ENCODE results near the gene RASGRF2.
"Not testable (repeated sequence)": the region's sequence is repeated elsewhere in the genome, so short reads cannot be mapped to it uniquely, and the experiment has no call there.

Gene RASGRF2

DNA sequence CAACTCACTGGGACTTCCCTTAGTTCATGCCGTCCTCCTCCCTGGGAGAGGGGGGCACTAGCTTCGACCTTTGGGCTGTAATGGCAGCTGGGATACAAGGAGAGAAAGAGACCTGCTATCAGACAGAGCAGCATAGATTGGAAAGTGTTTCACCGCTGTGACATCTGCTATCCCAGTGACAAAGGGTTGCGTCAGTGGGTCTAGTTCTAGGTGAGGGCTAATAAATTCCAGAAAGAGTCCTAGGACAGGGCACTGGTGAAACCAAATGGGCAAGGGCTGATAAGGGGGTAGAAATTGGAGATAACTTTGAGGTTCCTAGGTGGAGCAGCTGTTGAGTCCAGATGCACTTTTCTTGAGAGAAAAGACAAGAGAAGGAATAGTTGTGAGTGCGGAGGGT is 62.5 kb downstream of the RASGRF2 start:
- no peak for DNase-seq

DNA sequence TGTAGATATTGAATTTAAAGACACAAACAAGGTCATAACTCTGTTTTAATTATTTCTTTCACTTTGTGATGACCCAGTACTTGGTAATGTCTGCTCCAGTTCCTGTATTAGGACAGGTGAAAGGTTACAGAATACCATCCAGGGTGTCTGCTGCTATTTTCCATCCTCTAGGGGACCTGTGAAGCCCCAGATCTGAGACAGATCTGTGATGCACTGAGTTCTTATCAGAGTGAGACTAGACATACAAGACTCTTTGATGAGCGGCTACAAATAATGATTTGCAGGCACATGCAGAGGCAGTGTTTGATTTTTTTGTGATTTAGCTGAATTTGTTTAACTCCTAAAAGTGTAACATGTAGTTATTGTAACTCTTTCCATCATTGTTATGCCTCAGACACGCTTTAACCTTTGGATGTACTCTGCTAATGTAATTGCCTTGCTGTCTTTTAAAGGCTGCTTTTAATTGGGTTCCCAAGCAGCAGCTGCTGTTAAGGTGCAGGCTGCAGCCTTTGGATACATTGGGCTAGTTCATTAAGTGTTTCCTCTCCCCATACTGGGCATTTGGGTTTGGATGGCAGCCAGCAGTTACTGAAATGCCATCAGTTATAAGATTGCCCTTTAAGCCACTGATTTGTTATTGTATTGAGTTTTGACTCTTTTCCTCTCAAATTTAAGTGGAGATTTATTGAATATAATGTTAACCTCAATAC is 63.3 kb downstream of the RASGRF2 start:
- no peak for DNase-seq

- no peak for DNase-seq
Observed at GRCh38 chr5:81027481-81028058, 67.4 kb downstream of the RASGRF2 start.

DNA sequence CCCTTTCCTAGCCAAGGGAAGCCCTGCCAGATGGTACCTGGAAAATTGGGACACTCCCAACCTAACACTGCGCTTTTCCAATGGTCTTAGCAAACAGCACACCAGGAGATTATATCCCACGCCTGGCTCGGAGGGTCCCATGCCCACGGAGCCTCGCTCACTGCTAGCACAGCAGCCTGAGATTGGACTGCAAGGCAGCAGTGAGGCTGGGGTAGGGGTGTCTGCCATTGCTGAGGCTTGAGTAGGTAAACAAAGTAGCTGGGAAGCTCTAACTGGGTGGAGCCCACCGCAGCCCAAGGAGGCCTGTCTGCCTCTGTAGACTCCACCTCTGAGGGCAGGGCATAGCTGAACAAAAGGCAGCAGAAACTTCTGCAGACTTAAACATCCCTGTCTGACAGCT is 68.7 kb downstream of the RASGRF2 start:
- DNase-seq, result not testable (repeated sequence)

- DNase-seq, result not testable (repeated sequence)
Observed at GRCh38 chr5:81029736-81030135, 69.6 kb downstream of the RASGRF2 start.

GRCh38 chr5:81030236-81031034 is 70.3 kb downstream of the RASGRF2 start:
- DNase-seq, result not testable (repeated sequence)

DNA sequence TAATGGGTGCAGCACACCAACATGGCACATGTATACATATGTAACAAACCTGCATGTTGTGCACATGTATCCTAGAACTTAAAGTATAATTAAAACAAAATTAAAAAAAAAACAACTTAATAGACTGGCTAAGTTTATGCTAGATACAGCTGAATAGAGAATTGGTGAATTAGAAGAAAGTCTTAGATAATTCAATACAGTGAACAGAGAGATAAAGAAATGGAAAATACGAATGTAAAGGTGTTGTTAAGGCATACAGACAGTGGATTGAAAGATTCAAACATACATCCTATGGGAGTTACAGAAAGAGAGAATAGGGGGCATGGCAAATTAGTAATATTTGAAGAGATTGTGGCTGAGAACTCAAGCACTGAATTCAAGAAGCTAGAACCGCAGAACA is 75.4 kb downstream of the RASGRF2 start:
- no peak for DNase-seq

GRCh38 chr5:81038495-81038894 is 78.3 kb downstream of the RASGRF2 start:
- no peak for DNase-seq

- DNase-seq, result no peak
Observed at GRCh38 chr5:81044868-81045267, 84.7 kb downstream of the RASGRF2 start.

DNA sequence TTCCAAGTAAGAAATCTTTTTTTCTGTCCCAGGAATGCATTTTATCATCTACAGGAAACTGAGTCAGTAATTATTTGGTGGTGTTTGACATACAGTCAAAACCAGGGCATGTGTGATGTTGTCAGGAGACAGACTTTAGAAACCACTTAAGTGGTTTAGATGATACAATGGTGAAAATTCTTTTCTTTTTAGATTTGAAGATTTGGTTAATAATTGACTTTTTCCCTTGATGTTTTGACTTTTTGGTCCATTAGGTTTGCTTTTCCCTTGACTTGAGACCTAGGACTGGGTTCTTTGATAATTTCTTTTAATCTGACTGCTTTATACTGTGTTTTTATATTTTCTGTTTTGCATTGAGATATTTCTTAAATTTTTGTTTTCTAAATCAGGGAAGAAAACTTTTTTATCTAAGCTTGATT is 85.2 kb downstream of the RASGRF2 start:
- DNase-seq, result no peak

DNA sequence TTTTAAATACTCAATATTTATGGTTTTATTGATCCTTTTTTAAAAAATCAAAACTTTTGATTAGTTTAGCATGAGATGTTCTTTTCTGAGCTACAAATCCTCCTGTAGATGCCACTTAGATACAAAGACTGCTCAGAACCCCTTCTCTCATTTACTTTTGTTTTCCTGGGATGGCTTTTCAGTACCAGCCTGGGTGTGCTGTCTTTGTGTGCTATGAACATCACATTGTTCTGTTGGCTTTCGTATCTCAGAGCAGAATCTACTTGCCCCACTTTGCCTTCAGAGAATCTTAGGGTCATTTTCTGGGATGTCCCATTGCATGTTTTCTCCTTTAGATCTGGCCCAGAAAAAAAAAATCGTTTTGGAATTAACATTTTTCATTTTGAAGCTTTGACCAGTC is 85.9 kb downstream of the RASGRF2 start:
- DNase-seq, result no peak

GRCh38 chr5:81052325-81052724 is 92.2 kb downstream of the RASGRF2 start:
- DNase-seq, result no peak

GRCh38 chr5:81053282-81053681 is 93.1 kb downstream of the RASGRF2 start:
- DNase-seq, result not testable (repeated sequence)

- DNase-seq, result no peak
Observed at GRCh38 chr5:81058121-81058520, 98.0 kb downstream of the RASGRF2 start.

- no peak for DNase-seq
Observed at GRCh38 chr5:81065492-81065891, 105.3 kb downstream of the RASGRF2 start.

- DNase-seq, result no peak
Observed at GRCh38 chr5:81066102-81066501, 105.9 kb downstream of the RASGRF2 start.

DNA sequence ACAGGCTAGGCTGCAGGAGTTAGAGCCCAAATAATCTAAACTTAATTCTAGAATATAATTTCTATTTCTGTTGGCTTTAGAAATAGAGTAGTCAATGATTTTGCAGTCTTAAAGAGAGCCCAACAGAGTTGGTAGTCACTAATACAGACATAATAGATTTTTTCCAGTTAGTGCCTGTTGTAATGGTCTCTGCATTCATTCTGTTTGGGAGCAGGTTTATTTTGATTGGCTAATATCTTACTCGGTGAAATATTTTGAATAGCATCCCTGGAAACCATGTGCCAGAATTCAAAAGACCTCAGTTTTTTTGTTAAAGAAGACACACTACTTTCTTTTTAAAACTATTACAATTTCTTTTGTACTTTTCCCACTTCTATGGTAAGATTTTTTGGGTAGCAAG is 107.2 kb downstream of the RASGRF2 start:
- DNase-seq, result no peak

- DNase-seq, result no peak
Observed at GRCh38 chr5:81068063-81068462, 107.9 kb downstream of the RASGRF2 start.

- no peak for DNase-seq
Observed at GRCh38 chr5:81068635-81069034, 108.5 kb downstream of the RASGRF2 start.

- no peak for DNase-seq
Observed at GRCh38 chr5:81069990-81070389, 109.8 kb downstream of the RASGRF2 start.

GRCh38 chr5:81070571-81071255 is 110.5 kb downstream of the RASGRF2 start:
- no peak for DNase-seq

DNA sequence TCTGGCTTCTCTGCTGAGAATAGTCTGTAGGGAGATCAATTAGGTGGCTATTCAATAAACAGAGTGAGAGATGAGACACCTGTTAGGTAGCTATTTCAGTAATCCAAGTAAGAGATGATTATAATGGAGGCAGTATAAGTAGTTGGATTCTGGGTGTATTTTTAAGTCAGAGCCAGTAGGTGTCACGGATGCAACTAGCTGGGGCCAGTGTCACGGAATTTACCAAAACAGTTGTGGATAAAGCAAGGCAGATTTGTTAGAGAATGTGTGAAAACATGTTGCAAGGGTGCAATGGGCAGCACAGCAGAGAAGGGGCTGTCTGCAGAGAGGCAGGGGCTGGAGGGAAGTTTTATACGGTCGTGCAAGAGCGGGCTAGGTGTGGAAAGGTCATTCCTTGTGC is 114.9 kb downstream of the RASGRF2 start:
- no peak for DNase-seq

DNA sequence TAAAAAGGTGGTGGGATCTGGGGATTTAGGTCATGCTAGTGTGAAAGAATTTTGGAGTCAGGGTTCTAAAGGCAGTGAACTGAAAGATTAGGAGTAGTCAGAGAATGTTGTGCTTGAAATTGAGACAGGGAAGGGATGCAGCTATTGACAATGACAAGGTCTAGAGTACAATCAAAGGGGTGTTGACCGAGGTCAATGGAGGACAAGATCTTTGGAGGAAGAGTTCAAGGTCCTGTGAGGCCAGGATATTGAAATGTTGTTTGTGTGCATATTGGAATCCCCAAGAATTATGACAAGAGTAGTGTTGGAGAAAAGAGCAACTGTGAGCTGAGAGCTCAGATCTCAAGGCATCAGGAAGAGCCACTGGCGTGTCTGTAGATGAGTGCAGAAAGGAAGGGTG is 116.9 kb downstream of the RASGRF2 start:
- DNase-seq, result no peak

All from AML-193 (cell line).